HG03520 (cell line): Measurements from ENCODE around the gene UBE2D4.
"Not testable (repeated sequence)": the region's sequence is repeated elsewhere in the genome, so short reads cannot be mapped to it uniquely, and the experiment has no call there.

Source experiments
- ATAC-seq: cut with Tn5 transposase; IDR thresholded peaks from one replicate; pipeline ENCODE4 v1.9.1; 2021; ENCODE audit warnings: mild to moderate bottlenecking, moderate library complexity; ENCODE audit not compliant: unreplicated experiment

Gene UBE2D4

GRCh38 chr7:43960933-43961332, 34.7 kb downstream of the UBE2D4 start:
- ATAC-seq, result no peak

DNA sequence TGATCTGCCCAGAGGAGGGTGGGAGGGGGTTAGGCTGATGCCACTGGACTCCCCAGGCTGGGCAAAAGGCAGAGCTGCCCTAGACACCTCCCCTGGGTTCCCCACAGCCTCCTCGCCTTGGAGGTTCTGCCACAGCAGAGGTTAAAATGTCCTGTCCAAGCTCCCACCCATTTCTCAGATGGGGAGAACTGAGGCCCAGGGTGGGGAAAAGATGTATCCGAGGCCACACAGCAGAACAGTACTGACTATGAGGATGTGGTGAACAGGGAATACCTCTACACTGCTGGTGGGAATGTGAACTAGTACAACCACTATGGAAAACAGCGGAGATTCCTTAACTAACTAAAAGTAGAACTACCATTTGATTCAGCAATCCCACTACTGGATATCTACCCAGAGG, 40.2 kb downstream of the UBE2D4 start:
- ATAC-seq, result not testable (repeated sequence)

DNA sequence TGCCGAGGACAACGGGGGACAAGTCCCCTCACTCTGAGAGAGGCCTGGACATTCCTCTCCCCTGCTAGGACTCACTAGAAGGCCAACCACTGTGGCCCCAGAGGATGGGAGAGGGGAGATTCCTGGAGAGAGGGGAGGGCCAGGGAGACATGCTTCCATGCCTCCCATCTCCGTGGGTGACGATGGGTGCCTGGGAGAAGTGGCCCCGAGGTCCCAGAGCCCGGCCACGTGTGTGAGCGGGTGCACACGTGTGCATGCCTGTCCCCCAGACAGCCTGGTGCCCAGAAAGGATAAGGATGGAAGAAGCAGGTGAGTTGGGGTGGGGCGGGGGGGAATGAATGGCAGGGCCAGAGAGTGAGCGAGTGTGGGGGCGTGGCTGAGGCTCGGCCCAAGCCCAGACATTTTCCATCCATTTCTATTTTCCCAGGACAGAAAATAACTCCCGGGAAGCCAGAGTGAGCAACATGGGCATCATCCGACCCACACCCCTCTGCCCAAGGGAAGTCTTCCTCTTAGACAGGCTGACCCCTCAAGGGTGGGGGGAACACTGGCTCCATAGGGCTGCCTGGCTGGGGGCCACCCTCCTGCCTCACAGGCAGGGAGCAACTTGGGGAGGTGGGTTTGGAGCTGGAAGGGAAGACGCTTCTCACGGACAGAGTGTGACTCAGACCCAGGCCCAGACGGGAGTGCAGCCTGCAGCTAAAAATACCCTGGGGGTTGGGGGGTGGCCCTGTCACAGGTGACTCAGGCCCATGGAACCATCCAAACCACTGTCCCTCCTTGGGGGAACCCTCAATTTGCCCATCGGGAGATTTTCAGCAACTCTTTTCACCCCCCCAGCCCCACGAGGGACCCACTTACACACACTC, 42.2 kb downstream of the UBE2D4 start:
- not testable (repeated sequence) for ATAC-seq

GRCh38 chr7:43969586-43969985, 43.4 kb downstream of the UBE2D4 start:
- not testable (repeated sequence) for ATAC-seq

- ATAC-seq, result not testable (repeated sequence)
These were observed 44.5 kb downstream of the UBE2D4 start for GRCh38 chr7:43970698-43971097.

DNA sequence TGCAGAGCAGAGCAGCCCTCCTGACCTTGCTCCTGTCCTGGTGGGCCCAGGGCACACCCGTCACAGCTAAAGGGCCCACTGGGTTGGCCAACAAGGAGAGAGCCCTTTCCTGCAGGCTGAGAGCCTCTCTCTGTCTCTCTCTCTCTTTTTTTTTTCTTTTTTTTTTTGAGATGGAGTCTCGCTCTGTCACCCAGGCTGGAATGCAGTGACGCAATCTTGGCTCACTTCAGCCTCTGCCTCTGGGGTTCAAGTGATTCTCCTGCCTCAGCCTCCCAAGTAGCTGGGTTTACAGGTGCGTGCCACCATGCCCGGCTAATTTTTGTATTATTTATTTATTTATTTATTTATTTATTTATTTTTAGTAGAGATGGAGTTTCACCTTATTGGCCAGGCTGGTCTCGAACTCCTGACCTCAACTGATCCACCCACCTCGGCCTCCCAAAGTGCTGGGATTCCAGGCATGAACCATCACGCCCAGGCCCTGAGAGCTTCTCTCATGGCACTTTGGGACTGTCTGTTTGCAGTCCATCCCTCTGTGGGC, 47.9 kb downstream of the UBE2D4 start:
- ATAC-seq, result not testable (repeated sequence)

DNA sequence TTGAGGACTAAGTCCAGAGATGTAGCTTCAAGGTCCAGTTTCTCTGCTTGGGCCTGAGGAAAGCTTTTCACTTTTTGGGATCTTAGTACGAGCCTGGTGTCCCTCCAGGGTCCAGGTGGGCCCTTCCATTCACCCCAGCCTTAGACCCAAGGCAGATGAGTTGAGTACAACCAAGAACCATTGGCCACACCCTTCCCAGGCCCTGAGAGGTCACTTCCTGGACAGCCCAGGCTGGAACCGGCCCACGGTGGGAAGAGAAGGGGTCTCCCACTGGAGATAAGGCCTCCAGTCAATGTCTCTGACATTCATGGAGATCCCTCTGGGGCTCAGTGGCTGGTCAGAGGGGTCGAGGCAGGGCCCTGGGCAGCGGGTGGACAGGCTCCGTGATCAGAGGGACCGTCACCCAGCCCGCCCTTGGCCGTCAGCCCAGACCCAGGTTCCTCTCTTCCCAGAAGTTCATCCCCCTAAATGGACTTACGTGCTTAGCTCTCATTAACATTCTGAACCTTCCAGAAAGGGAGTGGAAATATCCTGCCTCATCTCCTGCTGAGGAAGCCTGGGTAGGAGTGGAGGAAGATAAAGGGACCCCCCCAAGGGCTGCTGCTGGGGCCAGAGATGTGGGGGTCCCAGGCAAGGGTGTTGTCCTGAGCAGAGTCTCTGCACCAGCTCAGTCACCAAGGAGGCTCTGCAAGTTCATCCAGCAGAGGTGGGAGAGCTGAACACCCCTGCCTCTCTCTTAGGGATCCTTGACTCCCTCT, 48.7 kb downstream of the UBE2D4 start:
- ATAC-seq, result not testable (repeated sequence)

GRCh38 chr7:43977525-43977924, 51.3 kb downstream of the UBE2D4 start:
- ATAC-seq, result no peak

DNA sequence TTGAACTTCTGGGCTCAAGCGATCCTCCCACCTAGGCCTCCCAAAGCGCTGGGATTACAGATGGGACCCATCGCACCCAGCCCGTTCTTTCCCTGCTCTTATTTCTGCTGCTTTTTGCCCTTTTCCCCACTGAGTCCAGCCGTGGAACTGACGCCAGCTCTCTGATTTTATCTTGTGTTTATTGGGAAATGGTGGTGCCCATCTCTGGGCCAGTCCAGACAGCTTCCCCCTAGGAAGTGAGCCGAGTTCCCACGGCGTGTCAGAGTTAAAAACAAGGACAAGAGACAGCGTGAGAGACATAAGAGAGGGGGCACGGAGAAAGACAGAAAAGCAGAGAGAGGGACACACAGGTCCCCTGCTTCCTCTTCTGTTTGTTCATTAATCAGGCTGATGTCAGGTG, 51.9 kb downstream of the UBE2D4 start:
- ATAC-seq, result not testable (repeated sequence)

- not testable (repeated sequence) for ATAC-seq
These were observed 56.6 kb downstream of the UBE2D4 start for GRCh38 chr7:43982848-43983247.

GRCh38 chr7:43983736-43984135, 57.5 kb downstream of the UBE2D4 start:
- ATAC-seq, result not testable (repeated sequence)

DNA sequence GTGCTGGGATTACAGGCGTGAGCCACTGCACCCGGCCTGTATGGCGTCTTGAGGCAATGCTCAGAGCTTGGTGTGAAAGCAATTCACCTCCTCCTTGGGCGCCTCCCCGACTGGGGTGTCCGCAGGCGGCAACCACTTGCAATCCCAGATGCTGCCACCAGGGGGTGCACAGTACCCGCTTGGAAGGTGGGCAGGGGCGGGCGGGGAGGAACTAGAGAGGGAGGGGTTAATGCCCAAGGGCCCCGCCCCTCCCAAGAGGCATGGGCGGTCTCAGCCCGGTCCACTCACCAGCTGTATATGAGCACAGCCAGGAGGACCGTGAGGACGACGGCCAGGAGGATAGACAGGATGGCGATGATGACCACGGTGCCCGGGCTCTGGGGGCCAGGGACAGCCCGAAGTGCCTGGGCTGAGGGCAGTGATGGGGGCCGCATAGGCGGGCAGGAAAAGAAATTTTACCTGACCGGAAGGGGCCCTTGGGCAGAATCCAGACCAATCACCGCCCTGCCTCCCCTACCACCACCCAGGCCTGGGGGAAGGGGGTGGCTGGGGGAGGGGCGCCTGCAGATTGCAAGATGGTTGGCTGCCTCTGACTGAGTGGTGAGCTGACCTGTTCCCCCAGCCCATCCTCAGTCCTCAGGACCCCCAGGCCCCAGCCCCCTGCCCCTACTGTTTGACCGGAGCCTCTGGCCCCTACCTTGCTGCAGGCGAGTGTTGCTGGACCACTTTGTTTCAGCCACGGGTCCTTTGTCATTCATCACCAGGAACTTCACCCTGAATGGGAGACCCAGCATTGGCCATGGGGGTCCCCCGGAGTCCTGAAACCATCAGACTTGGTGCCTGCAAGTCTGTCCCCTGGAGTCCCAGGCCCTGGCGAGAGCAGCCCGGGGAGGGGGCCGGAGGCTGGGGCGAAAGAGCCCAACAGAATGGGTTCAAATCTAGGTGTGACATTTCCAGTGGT, 59.9 kb downstream of the UBE2D4 start:
- ATAC-seq, result peak; percentile 61

DNA sequence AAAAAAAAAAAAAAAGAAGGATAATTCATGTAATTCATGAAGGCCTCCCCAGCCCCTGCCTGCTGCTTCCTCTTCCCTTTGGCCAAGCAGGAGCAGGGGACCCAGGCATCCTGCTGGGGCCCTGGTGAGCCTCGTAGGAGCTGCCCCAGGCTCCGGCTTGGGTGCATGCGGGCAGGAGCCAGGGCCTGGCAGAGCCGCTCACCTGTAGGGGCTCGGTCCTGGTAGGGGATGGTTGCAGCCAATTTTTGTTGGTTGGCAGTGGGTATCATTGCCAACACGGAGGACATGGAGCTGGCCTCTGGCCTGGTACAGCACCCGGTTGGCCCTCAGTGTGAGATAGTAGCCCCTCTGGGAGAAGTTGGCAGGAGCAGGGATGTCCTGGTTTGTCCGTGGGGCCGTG, 61.2 kb downstream of the UBE2D4 start:
- ATAC-seq, result not testable (repeated sequence)

- ATAC-seq, result not testable (repeated sequence)
These were observed 63.9 kb downstream of the UBE2D4 start for GRCh38 chr7:43990011-43990585.

DNA sequence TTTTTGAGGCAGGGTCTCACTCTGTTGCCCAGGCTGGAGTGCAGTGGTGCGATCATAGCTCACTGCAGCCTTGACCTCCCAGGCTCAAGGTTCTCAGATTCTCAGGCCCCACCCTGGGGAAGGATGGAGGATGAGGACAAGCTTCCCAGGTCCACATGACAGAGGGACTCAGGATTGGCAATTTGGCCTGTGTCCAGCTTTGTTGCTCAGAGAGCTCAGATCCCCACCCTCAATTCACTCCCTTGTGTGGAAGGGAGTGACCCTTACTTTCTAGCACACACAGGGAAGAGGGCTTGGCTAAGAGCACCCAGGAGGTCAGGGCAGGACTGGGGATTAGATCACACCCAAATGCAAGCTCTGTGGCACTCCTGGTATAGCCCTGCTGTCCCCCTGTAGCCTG, 64.6 kb downstream of the UBE2D4 start:
- ATAC-seq, result not testable (repeated sequence)

GRCh38 chr7:43992896-43993295, 66.7 kb downstream of the UBE2D4 start:
- ATAC-seq, result peak; percentile 81

- not testable (repeated sequence) for ATAC-seq
These were observed 68.4 kb downstream of the UBE2D4 start for GRCh38 chr7:43994681-43995080.

GRCh38 chr7:43997532-43997931, 71.3 kb downstream of the UBE2D4 start, which contains the start of gene SPDYE1:
Gene SPDYE1 (plus strand): TSS chr7:43997897. CDS start chr7:43999950, 2,053 bp downstream.
- ATAC-seq, result not testable (repeated sequence)
